ENCODE results near the gene BDKRB2.

DNA sequence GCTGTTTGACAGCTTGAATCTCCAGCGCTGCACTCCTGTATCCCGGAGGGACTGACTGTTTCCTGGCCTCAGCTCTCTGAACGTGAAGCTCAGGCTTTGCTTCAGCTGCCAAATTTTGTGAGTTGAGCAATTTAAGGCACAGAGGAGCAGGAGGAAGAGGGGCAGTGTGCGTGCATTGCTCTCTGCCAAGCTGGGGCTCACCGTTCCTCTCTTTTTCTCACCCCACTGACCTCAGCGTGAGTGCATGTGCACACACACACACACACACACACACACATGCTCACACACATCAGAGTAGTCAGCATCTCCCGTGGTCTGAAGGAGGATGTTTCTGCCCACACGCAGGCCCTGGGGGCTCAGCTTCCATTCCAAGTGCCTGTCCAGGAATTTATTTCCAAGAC, 27.8 kb upstream of the BDKRB2 start:
- TF ChIP-seq JUNB (CRISPR knock-in tag; IDR thresholded peaks at IDR 0.05; ENCODE audit: borderline replicate concordance) (no peak), NONO (IDR thresholded peaks at IDR 0.05) (no peak), NONO (CRISPR knock-in tag; conservative IDR thresholded peaks at IDR 0.05) (no peak), SSRP1 (CRISPR knock-in tag; IDR thresholded peaks at IDR 0.05) (no peak), ASH2L (IDR thresholded peaks at IDR 0.05; ENCODE audit: insufficient read length, low read depth, low read length) (no peak), RFX5 (IDR thresholded peaks at IDR 0.05; ENCODE audit: low read depth, low read length) (no peak), NPAS2 (CRISPR knock-in tag; IDR thresholded peaks at IDR 0.05; ENCODE audit: borderline replicate concordance) (no peak), POLR2A (IDR thresholded peaks at IDR 0.05; ENCODE audit: insufficient read depth in 1 of 2, low read depth in 2 of 2, low read length in 2 of 2) (no peak), TAF15 (IDR thresholded peaks at IDR 0.05; ENCODE audit: low read depth, low read length, poor library complexity, severe bottlenecking) (no peak), CHCHD3 (CRISPR knock-in tag; IDR thresholded peaks at IDR 0.05) (no peak)
- TF ChIP-seq, protein P1, sequence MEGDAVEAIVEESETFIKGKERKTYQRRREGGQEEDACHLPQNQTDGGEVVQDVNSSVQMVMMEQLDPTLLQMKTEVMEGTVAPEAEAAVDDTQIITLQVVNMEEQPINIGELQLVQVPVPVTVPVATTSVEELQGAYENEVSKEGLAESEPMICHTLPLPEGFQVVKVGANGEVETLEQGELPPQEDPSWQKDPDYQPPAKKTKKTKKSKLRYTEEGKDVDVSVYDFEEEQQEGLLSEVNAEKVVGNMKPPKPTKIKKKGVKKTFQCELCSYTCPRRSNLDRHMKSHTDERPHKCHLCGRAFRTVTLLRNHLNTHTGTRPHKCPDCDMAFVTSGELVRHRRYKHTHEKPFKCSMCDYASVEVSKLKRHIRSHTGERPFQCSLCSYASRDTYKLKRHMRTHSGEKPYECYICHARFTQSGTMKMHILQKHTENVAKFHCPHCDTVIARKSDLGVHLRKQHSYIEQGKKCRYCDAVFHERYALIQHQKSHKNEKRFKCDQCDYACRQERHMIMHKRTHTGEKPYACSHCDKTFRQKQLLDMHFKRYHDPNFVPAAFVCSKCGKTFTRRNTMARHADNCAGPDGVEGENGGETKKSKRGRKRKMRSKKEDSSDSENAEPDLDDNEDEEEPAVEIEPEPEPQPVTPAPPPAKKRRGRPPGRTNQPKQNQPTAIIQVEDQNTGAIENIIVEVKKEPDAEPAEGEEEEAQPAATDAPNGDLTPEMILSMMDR (CRISPR knock-in tag; IDR thresholded peaks at IDR 0.05) = no peak
- TF ChIP-seq, protein P2, sequence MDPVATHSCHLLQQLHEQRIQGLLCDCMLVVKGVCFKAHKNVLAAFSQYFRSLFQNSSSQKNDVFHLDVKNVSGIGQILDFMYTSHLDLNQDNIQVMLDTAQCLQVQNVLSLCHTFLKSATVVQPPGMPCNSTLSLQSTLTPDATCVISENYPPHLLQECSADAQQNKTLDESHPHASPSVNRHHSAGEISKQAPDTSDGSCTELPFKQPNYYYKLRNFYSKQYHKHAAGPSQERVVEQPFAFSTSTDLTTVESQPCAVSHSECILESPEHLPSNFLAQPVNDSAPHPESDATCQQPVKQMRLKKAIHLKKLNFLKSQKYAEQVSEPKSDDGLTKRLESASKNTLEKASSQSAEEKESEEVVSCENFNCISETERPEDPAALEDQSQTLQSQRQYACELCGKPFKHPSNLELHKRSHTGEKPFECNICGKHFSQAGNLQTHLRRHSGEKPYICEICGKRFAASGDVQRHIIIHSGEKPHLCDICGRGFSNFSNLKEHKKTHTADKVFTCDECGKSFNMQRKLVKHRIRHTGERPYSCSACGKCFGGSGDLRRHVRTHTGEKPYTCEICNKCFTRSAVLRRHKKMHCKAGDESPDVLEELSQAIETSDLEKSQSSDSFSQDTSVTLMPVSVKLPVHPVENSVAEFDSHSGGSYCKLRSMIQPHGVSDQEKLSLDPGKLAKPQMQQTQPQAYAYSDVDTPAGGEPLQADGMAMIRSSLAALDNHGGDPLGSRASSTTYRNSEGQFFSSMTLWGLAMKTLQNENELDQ (CRISPR knock-in tag; IDR thresholded peaks at IDR 0.05; ENCODE audit: borderline replicate concordance) = no peak
- TF ChIP-seq, protein P3, sequence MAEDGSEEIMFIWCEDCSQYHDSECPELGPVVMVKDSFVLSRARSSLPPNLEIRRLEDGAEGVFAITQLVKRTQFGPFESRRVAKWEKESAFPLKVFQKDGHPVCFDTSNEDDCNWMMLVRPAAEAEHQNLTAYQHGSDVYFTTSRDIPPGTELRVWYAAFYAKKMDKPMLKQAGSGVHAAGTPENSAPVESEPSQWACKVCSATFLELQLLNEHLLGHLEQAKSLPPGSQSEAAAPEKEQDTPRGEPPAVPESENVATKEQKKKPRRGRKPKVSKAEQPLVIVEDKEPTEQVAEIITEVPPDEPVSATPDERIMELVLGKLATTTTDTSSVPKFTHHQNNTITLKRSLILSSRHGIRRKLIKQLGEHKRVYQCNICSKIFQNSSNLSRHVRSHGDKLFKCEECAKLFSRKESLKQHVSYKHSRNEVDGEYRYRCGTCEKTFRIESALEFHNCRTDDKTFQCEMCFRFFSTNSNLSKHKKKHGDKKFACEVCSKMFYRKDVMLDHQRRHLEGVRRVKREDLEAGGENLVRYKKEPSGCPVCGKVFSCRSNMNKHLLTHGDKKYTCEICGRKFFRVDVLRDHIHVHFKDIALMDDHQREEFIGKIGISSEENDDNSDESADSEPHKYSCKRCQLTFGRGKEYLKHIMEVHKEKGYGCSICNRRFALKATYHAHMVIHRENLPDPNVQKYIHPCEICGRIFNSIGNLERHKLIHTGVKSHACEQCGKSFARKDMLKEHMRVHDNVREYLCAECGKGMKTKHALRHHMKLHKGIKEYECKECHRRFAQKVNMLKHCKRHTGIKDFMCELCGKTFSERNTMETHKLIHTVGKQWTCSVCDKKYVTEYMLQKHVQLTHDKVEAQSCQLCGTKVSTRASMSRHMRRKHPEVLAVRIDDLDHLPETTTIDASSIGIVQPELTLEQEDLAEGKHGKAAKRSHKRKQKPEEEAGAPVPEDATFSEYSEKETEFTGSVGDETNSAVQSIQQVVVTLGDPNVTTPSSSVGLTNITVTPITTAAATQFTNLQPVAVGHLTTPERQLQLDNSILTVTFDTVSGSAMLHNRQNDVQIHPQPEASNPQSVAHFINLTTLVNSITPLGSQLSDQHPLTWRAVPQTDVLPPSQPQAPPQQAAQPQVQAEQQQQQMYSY (CRISPR knock-in tag; IDR thresholded peaks at IDR 0.05) = no peak
